Central memory CD8-positive, alpha-beta T cell (primary cell): ENCODE data around the gene CTSZ.
A peak's percentile ranks its signal among the peaks of the same experiment; 100 is the strongest.

Experiments
- ATAC-seq: fragments of 150-1000 bp; cut with Tn5 transposase; replicated peaks from 2 replicates; pipeline ENCODE4 v1.10.0; 2022; ENCODE audit warnings: mild to moderate bottlenecking, moderate FRiP score, moderate number of reproducible peaks; ENCODE audit not compliant: poor library complexity, severe bottlenecking; ENCODE audit errors: extremely low read depth
- DNase-seq, 2 donors: peaks; one replicate each; pipeline ENCODE4 v3.0.0; 2021; ENCODE audit warnings: low spot score in 2 of 2
- H3K27ac Mint-ChIP-seq: one replicate; pipeline ENCODE4 v1.8.0; 2022; ENCODE audit warnings: low read depth, mild to moderate bottlenecking, moderate library complexity, mixed read lengths
- H3K27me3 Mint-ChIP-seq: one replicate; pipeline ENCODE4 v1.8.0; 2022; ENCODE audit warnings: mixed read lengths
- H3K36me3 Mint-ChIP-seq: one replicate; pipeline ENCODE4 v1.8.0; 2022; ENCODE audit warnings: mild to moderate bottlenecking, moderate library complexity, mixed read lengths; ENCODE audit not compliant: insufficient read depth
- H3K4me1 Mint-ChIP-seq: one replicate; pipeline ENCODE4 v1.8.0; 2022; ENCODE audit warnings: mixed read lengths
- H3K4me3 Mint-ChIP-seq: one replicate; pipeline ENCODE4 v1.8.0; 2022; ENCODE audit warnings: mild to moderate bottlenecking, moderate library complexity, mixed read lengths
- H3K9me3 Mint-ChIP-seq: one replicate; pipeline ENCODE4 v1.8.0; 2022; ENCODE audit warnings: mixed read lengths

The CTSZ gene

DNA sequence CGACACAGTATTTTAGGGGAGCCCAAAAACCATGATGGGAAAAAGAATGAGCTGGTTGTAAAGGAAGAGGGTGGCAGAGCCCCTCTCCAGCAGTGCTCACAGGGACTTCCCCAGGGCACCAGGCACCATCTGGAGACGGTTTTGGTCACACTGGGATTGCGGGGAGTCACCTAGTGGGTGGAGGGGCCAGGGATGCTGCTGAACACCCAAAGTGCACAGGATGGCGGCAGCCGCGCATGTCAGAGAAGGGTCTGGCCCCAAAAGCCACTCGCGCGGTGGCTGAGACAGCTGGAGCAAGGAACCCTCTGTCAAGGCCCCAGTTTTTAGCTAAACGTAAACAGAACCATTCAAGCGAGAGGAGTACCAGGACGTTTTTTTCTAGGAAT, 10.8 kb downstream of the CTSZ start:
- H3K27ac Mint-ChIP-seq = peak overlapping the region; percentile 76
- peaks cover 55% of the 10 kb centered on the region for H3K36me3 Mint-ChIP-seq
- no peak overlapping the region for H3K4me3 Mint-ChIP-seq
- no peaks in the 10 kb centered on the region for H3K9me3 Mint-ChIP-seq
- no peaks in the 10 kb centered on the region for H3K27me3 Mint-ChIP-seq
- peaks cover 5% of the 10 kb centered on the region for H3K4me1 Mint-ChIP-seq
- DNase-seq = no peak
- ATAC-seq = no peak

DNA sequence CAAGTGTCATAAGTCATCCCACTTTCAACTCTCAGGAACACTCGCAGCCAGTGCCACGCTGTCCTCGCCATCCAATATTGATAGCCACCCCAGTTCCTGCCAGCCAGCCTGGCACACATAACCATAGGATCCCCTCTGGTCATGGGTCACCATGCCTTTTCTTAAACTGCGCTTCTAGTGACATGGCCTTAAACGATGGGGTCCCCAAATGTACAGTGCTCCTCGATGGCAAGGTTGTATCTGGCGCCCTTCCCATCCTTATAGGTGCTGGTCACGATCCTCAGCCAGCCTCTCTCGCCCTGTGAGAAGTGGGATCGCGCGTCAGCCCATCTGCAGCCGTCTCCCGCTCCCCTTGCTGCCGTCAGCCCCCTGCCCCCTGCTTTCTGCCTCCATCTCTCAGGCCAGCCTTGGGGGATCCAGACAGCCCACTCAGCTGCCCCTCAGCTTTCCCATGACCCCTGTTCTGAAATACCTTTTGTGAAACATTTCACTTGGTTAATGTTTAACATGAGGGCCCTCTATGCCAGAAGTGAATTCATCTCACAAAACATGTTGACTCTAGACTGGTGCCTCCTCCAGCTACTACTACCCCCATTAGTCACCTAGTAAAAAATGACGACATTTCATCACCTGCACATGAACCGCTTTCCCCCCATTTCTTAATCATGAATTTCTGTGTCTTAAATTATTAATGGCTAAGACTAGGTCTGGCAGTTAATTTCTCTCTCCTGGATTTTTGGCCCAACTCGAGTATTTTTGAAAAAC, 11.4 kb downstream of the CTSZ start:
- peak overlapping the region; percentile 76 for H3K27ac Mint-ChIP-seq
- H3K9me3 Mint-ChIP-seq = no peaks in the 10 kb centered on the region
- no peaks in the 10 kb centered on the region for H3K27me3 Mint-ChIP-seq
- no peak for DNase-seq
- H3K4me3 Mint-ChIP-seq = no peak overlapping the region
- no peak for ATAC-seq
- peaks cover 54% of the 10 kb centered on the region for H3K36me3 Mint-ChIP-seq
- peaks cover 5% of the 10 kb centered on the region for H3K4me1 Mint-ChIP-seq

DNA sequence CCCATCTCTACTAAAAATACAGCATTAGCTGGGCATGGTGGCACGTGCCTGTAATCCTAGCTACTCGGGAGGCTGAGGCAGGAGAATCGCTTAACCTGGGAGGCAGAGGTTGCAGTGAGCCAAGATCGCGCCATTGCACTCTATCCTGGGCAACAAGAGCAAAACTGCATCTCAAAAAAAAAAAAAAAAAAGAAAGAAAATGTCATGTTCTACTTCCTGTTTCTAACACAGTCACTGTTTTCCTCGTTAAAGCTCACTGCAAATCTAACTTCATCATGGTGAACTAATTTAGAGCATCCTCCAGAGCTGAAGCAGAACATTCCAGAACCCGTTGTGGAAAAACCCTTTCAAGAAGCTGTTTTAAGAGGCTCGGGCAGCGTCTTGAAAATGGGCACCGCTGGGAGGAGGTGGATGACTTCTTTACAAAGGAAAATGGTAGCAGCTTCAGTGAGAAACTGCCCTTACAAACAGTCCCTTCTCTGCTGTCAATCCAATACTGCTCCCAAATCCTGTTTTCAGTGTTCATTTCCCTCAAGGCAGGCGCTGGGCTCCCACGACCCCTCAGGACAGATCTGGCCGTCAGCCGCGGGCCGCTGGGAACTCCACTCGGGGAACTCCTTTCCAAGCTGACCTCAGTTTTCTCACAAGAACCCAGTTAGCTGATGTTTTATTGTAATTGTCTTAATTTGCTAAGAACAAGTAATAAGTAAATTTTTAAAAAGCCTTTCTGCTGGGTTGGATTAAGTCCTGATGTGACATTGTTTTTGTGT, 12.5 kb downstream of the CTSZ start:
- ATAC-seq (no peak), DNase-seq (no peak)
- Mint-ChIP-seq H3K36me3 (peaks cover 60% of the 10 kb centered on the region), H3K4me1 (peaks cover 5% of the 10 kb centered on the region), H3K4me3 (no peak overlapping the region), H3K9me3 (no peaks in the 10 kb centered on the region), H3K27ac (no peak overlapping the region), H3K27me3 (no peaks in the 10 kb centered on the region)

DNA sequence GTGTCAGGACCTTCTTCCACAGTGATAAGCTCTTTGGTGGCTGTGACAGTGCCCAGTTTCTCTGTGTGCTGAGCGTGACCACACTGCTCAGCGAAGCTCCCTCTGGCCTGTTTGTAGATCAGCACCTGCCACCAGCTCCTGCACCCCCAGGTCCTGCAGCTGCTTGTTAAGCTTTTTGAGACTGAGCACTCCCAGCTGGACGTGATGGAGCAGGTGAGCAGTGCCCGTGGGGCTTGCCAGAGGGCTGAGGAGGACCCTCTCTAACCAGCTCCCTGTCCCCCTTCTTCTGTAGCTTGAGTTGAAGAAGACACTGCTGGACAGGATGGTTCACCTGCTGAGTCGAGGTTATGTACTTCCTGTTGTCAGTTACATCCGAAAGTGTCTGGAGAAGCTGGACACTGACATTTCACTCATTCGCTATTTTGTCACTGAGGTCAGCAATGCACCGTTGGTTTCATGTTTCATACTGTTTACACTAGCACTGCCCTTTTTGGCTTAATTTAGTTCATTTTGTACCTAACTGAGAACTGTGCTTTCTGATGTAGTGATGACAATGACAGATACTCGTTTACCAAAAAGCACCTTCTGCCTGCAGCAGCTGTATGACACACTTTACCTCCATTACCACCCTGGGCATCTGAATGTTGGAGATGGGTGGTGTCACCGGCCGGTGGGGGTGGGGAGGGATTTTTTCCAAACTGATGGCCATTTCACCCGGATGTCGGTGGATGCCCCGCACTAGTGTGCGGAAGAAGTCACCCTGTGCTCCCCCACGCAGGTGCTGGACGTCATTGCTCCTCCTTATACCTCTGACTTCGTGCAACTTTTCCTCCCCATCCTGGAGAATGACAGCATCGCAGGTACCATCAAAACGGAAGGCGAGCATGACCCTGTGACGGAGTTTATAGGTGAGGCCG, 13.5 kb downstream of the CTSZ start:
- DNase-seq (no peak), ATAC-seq (no peak)
- no peaks in the 10 kb centered on the region for H3K9me3 Mint-ChIP-seq
- H3K4me3 Mint-ChIP-seq = no peak overlapping the region
- H3K27me3 Mint-ChIP-seq = no peaks in the 10 kb centered on the region
- H3K27ac Mint-ChIP-seq = no peak overlapping the region
- peaks cover 64% of the 10 kb centered on the region for H3K36me3 Mint-ChIP-seq
- H3K4me1 Mint-ChIP-seq = peaks cover 5% of the 10 kb centered on the region

DNA sequence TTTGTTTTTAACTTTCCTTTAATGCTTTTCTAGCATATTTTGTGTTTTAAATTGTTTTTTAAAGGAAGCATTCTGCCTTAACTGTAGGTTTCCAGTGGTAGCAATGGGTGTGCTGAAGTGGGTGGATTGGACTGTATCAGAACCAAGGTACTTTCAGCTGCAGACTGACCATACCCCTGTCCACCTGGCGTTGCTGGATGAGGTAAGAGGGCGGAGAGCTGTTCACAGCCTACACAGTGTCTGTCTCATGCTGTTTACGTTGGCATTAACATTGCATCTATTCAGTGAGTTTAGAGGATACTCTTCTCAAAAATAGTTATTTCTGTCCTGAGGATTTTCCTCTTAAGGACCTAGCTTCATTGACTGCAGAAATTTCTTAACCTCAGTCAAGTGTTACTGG, 14.1 kb downstream of the CTSZ start:
- H3K9me3 Mint-ChIP-seq = no peaks in the 10 kb centered on the region
- H3K27ac Mint-ChIP-seq = no peak overlapping the region
- DNase-seq (no peak), ATAC-seq (no peak)
- H3K4me1 Mint-ChIP-seq = peaks cover 7% of the 10 kb centered on the region
- H3K4me3 Mint-ChIP-seq = no peak overlapping the region
- H3K36me3 Mint-ChIP-seq = peaks cover 66% of the 10 kb centered on the region
- no peaks in the 10 kb centered on the region for H3K27me3 Mint-ChIP-seq

DNA sequence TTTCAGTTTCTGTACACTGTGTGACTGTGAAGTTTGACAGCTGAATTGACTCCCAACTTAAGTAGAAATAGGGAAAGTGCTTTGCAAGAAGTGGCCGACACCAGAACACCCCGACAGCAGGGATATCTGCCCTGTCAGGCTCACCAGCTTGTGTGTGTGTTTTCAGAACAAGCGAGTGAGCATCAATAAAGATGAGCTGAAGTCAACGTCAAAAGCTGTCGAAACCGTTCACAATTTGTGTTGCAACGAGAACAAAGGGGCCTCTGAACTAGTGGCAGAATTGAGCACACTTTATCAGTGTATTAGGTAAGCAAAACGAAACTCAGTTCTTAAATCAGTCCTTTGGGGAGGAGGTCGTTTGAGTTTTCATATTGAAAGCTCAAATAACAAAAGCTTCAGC, 15.3 kb downstream of the CTSZ start:
- H3K4me1 Mint-ChIP-seq = peaks cover 16% of the 10 kb centered on the region
- H3K27me3 Mint-ChIP-seq = no peaks in the 10 kb centered on the region
- no peak overlapping the region for H3K27ac Mint-ChIP-seq
- no peak overlapping the region for H3K4me3 Mint-ChIP-seq
- no peaks in the 10 kb centered on the region for H3K9me3 Mint-ChIP-seq
- no peak for ATAC-seq
- peaks cover 62% of the 10 kb centered on the region for H3K36me3 Mint-ChIP-seq
- no peak for DNase-seq

DNA sequence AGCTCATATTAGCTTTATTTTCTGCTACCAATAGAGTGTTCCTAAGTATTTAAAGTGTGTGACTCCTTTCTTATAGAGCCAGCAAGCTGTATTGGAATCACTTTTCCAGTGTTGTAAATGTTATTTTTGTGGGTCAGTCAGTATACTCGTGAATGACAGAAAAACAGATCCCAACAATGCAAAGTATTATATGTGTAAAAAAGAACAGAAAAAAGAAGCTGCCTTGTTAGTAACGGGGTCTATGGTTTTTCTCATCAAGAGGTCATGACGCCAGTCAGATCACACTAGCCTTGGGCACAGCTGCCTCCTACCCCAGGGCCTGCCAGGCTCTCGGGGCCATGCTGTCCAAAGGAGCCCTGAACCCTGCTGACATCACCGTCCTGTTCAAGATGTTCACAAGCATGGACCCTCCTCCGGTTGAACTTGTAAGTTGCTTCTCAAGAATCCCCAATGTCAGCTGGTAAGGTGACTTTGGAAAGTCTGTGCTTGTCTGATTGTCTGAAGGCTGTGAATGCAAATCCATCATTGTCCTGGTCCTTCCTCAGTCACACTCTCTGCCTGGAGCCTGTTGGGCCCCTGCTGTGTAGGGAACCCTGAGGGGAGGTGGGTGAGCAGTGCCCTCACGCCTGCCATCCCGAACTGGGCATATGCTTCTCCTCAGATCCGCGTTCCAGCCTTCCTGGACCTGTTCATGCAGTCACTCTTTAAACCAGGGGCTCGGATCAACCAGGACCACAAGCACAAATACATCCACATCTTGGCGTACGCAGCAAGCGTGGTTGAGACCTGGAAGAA, 16.2 kb downstream of the CTSZ start:
- Mint-ChIP-seq H3K27me3 (no peaks in the 10 kb centered on the region), H3K9me3 (no peaks in the 10 kb centered on the region), H3K4me3 (no peak overlapping the region), H3K36me3 (peaks cover 63% of the 10 kb centered on the region), H3K27ac (no peak overlapping the region), H3K4me1 (peaks cover 18% of the 10 kb centered on the region)
- ATAC-seq (no peak), DNase-seq (no peak)

DNA sequence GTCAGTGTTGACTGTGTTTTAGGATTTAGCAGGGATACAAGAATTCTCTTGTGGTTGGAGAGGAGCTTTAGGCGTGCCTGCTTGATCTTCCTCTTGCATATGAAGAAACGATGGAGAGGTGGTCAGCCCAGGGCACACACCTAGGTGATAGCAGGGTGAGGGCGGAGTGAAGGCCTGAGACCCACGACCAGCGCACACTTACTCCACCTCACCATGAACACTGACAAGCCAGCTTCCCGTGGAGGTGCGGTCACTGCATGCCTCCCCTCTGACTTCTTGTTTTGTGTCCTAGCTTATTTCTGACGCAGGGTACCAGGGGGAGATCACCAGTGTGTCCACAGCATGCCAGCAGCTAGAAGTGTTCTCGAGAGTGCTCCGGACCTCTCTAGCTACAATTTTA, 17.9 kb downstream of the CTSZ start:
- Mint-ChIP-seq H3K36me3 (peaks cover 54% of the 10 kb centered on the region), H3K4me1 (peaks cover 19% of the 10 kb centered on the region), H3K27me3 (no peaks in the 10 kb centered on the region), H3K27ac (no peak overlapping the region), H3K4me3 (no peak overlapping the region), H3K9me3 (no peaks in the 10 kb centered on the region)
- no peak for ATAC-seq
- no peak for DNase-seq

DNA sequence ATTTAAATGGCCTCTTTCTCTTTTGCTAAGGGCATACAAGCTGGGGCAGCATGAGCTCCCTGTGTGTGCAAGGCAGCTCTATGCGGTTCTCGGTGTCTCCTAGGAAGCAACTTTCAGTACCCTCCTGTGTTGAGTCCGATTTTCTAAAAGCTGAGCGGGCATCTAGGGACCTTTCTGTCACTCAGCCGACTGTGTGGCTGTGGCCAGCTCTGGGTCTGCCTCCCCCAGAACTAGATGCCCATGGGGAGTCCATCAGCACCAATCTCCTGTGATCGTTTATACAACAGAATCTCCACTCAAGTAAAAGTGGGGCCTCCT, 18.5 kb downstream of the CTSZ start:
- Mint-ChIP-seq H3K4me1 (peaks cover 26% of the 10 kb centered on the region), H3K4me3 (no peak overlapping the region), H3K27me3 (no peaks in the 10 kb centered on the region), H3K9me3 (no peaks in the 10 kb centered on the region), H3K36me3 (peaks cover 50% of the 10 kb centered on the region), H3K27ac (no peak overlapping the region)
- no peak for DNase-seq
- ATAC-seq = no peak

DNA sequence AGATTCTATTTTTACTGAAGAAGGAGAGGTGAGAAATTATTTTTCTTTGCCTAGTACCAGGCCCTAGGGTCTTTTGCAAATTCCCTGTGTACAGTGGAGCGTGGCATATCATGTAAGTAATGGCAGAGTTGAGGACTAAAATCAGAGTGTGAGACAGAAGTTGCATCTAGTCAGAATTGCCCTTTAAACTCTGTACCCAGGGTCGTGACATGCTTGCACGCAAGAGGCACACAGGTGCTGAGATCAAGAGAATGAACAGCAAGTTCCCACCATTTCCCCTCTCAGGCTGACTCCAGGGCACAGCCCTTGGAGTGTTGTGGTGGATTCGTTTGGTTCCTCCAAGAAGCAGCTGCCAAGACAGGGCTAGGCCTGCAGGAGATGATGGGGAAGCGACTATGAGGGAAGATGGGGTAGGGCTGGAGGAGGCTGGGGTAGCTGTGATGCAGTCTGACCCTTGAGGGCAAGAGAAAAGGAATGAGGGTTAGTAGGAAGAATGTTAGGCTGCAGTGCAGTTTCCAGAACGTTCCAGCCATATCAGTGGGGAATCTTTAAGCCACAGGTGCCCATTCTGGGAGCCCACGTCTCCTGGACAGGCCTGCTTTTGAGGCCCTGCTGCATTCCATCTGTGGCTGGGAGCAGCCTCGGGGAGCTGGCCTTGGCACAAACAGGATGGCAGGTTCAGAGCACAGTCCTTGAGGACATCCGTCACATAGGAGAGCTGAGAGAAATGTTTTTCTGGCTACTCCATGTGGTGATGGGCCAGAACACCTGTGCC, 19.1 kb downstream of the CTSZ start:
- Mint-ChIP-seq H3K27me3 (no peaks in the 10 kb centered on the region), H3K9me3 (no peaks in the 10 kb centered on the region), H3K36me3 (peaks cover 48% of the 10 kb centered on the region), H3K4me1 (peaks cover 28% of the 10 kb centered on the region), H3K4me3 (no peak overlapping the region), H3K27ac (peak overlapping the region; percentile 84)
- ATAC-seq (no peak), DNase-seq (no peak)

DNA sequence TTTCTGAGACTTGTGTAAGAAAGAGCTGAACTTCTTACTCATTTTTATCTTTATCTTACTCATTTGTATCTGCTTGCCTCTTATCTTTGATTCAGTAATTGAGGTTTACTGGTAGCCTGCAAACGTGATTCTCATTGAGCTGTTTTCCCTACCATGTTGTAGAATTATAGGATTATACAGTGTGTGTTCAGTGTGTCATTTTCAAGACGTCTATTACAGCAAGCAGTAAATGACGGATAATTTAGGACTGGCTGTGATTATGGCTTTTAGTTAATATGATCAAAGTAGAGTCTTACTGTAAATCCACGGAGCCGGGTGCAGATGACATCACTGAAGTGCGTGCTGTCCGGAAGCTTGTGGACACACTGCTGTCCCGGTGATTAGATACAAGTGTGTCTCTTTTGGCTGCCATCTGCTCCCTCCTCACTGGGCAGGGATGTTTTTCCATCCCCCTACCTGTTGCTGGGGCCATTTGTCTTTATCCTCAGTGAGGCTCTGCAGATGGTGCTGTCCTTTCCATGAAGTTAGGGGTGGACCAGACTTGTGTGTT, 20.0 kb downstream of the CTSZ start:
- Mint-ChIP-seq H3K27ac (peak overlapping the region; percentile 2), H3K4me3 (no peak overlapping the region), H3K36me3 (peaks cover 51% of the 10 kb centered on the region), H3K9me3 (no peaks in the 10 kb centered on the region), H3K27me3 (no peaks in the 10 kb centered on the region), H3K4me1 (peaks cover 37% of the 10 kb centered on the region)
- ATAC-seq = no peak
- no peak for DNase-seq
